GM21576 (cell line): ENCODE data around the gene APEH.
A peak's percentile ranks its signal among the peaks of the same experiment; 100 is the strongest.

Experiments used
- ATAC-seq: cut with Tn5 transposase; IDR thresholded peaks from one replicate; pipeline ENCODE4 v1.9.1; 2021; ENCODE audit warnings: mild to moderate bottlenecking, moderate library complexity; ENCODE audit not compliant: unreplicated experiment

The APEH gene

DNA sequence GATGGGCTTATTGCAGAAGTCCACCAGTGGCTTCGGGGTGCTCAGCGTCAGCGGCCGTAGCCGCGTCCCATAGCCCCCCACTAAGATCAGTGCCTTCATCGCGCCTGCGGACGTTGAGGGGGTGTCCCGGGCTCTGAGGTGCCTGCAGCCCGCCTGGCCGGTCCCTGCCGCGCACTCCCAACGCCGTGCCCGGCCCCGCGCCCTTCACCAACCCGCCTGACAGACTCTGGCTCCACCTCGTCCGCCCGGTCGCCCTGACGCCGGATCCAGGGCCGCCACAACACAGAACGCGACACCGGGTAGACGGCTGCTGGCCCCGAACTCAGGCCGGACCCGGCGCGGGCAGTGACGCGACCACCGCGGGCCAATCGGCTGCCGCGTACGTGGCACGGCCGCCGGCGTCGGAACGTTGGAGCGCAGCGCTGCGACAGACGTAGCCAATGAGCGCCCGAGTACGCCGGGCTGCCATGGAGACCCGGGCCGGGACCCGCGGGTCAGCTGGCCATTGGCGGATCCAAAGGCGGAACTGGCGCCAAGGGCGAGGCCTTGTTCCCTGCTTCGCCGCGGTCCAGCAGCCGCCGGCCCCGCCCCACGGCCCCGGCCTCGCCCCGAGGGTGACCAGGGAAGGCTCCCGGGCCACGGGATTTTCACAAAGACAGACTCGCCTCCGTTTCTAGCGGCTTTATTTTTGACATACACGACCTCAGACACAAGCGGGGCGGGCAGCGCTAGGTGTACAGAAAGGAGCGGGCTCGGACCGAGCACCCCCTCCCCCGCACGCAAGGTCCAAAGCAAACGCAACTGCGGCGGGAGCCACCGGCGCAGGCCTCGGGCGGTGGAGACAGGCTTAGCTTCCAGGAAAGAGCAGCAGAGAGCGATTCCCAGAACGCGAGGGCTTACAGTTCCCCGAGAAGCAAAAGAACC is 49.7 kb downstream of the APEH start, which contains the start of gene GMPPB:
Gene GMPPB (minus strand): TSS at position 324 of the 924 bp plus-strand sequence. CDS start 225 bp downstream, at position 99.
- peak; percentile 71 for ATAC-seq

GRCh38 chr3:49724586-49724985 is 50.4 kb downstream of the APEH start:
- no peak for ATAC-seq

GRCh38 chr3:49725906-49726681 is 51.9 kb downstream of the APEH start:
- ATAC-seq = no peak

- no peak for ATAC-seq
Measured at GRCh38 chr3:49727154-49727923, 53.2 kb downstream of the APEH start.

DNA sequence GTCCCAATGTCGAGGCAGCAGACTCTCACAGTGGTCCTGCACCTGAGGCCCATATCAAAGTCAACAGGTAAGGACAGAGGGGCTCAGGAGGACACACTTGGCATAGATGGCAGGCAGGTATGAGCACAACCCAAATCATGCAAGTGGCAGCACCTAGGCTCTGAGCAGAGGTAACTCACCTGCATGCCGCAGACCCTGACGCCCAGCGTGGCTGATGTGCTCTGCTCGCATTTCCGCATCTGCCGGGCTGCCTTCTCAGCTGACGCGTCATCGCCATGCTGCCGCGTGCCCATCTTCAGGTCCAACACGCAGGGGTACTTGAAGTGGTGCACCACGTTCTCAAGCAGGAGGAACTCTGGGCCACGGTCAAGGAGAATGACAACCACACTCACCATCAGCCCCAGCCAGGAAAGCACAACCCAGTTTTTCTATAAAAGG is 53.8 kb downstream of the APEH start:
- ATAC-seq = no peak

DNA sequence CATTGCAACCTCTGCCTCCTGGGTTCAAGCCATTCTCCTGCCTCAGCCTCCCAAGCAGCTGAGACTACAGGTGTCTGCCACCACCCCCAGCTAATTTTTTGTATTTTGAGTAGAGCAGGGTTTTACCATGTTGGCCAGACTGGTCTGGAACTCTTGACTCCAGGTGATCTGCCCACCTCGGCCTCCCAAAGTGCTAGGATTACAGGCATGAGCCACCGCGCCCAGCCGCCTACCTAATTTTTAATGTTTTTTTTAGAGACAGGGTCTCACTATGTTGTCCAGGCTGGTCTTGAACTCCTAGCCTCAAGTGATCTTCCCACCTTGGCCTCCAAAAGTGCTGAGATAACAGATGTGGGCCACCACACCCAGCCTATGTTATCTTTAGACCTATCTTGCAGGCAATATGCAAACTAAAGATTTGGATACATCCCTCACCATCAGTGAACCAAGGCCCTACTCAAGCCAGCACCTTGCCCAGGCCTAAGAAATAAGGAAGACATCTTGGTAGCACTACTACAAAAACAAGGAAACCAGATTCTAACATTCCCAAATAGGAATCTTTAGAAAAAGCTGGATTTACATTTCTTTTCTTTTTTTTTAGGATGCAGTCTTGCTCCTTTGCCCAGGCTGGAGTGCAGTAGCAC is 55.9 kb downstream of the APEH start:
- ATAC-seq = no peak

GRCh38 chr3:49732597-49732996 is 58.4 kb downstream of the APEH start:
- no peak for ATAC-seq

- ATAC-seq = no peak
Measured at GRCh38 chr3:49733551-49733950, 59.4 kb downstream of the APEH start.
